Measurements from ENCODE around the gene SUN3.

GRCh38 chr7:48042216-48042615, 13.3 kb upstream of the SUN3 start:
- TF ChIP-seq CTCF (IDR thresholded peaks at IDR 0.05; ENCODE audit: low read length) (no peak), EZH2 (optimal IDR thresholded peaks at IDR 0.05; ENCODE audit: low read depth, low read length) (no peak), EZH2phosphoT487 (IDR thresholded peaks at IDR 0.05; ENCODE audit: low read length) (no peak)

Data from MM.1S (cell line).